ENCODE data around the gene TET2. TPM values are rescaled to one million over a fixed set of nuclear protein-coding genes. Genes with fewer than 3 reads are reported as not detected.

TET2 gene
- polyA plus RNA-seq, 3 donors: 22.6 to 47.1 (median 42.5) TPM

GRCh38 chr4:105158837-105159236 is 12.2 kb downstream of the TET2 start:
- Histone ChIP-seq H3K4me3 (replicated peaks in 1 of 3; ENCODE audit: low read depth in 2 of 3, low read length in 3 of 3) (no peak overlapping the region), H3K36me3 (replicated peaks in 1 of 2; ENCODE audit: control insufficient read depth in 1 of 2, insufficient read depth in 2 of 2, low read length in 2 of 2) (peaks cover 0 to 4% of the 10 kb centered on the region in 2 donors), H3K9ac (ENCODE audit: insufficient read depth, low read length, poor library complexity, severe bottlenecking) (no peak overlapping the region), H3K4me2 (replicated peaks; ENCODE audit: extremely low read depth, low read length, poor library complexity, severe bottlenecking) (peak overlapping the region; percentile 7), H3K79me2 (ENCODE audit: insufficient read depth, low read length) (peaks cover 100% of the 10 kb centered on the region), H4K20me1 (ENCODE audit: insufficient read depth, low read length) (peaks cover 100% of the 10 kb centered on the region), H2AFZ (ENCODE audit: insufficient read depth, low read depth, low read length, poor library complexity, severe bottlenecking) (no peak overlapping the region), H3K27ac (ENCODE audit: low read depth in 1 of 2, low read length in 2 of 2) (peak overlapping the region in 1 of 2 donors; percentile 59), H3K9me3 (replicated peaks in 1 of 2; ENCODE audit: control insufficient read depth in 1 of 2, insufficient read depth in 1 of 2, low read length in 2 of 2) (no peaks in the 10 kb centered on the region), H3K27me3 (ENCODE audit: control insufficient read depth in 2 of 2, insufficient read depth in 2 of 2, low read length in 2 of 2) (no peaks in the 10 kb centered on the region), H3K4me1 (ENCODE audit: control insufficient read depth in 1 of 2, insufficient read depth in 2 of 2, low read length in 2 of 2) (peaks cover 27 to 57% of the 10 kb centered on the region in 2 donors)
- Mint-ChIP-seq H3K27ac (peak overlapping the region; percentile 21 to 90 (median 70)), H3K4me1 (peaks cover 62% of the 10 kb centered on the region), H3K27me3 (ENCODE audit: low read depth in 3 of 3) (no peaks in the 10 kb centered on the region), H3K4me3 (no peak overlapping the region), H3K36me3 (peaks cover 13 to 15% of the 10 kb centered on the region in 2 donors), H3K9me3 (no peaks in the 10 kb centered on the region)
- WGBS (ENCODE audit: insufficient coverage): no CpG with 5 or more reads among the region's 9 CpGs
- DNase-seq: peak in 1 of 3 donors; percentile 37
- intact Hi-C loops (cut with micrococcal nuclease): no loop called here
- TF ChIP-seq CTCF (IDR thresholded peaks at IDR 0.05): no peak

- DNase-seq: no peak
- Mint-ChIP-seq H3K27ac (peak overlapping the region in 5 of 7 donors; percentile 15 to 65 (median 40)), H3K36me3 (peaks cover 13 to 22% of the 10 kb centered on the region in 2 donors), H3K4me3 (no peak overlapping the region), H3K9me3 (no peaks in the 10 kb centered on the region), H3K4me1 (peaks cover 53% of the 10 kb centered on the region), H3K27me3 (ENCODE audit: low read depth in 3 of 3) (no peaks in the 10 kb centered on the region)
- Histone ChIP-seq H3K27ac (ENCODE audit: low read depth in 1 of 2, low read length in 2 of 2) (peak overlapping the region in 1 of 2 donors; percentile 26), H2AFZ (ENCODE audit: insufficient read depth, low read depth, low read length, poor library complexity, severe bottlenecking) (no peak overlapping the region), H4K20me1 (ENCODE audit: insufficient read depth, low read length) (peaks cover 100% of the 10 kb centered on the region), H3K9ac (ENCODE audit: insufficient read depth, low read length, poor library complexity, severe bottlenecking) (no peak overlapping the region), H3K36me3 (replicated peaks in 1 of 2; ENCODE audit: control insufficient read depth in 1 of 2, insufficient read depth in 2 of 2, low read length in 2 of 2) (peaks cover 0 to 19% of the 10 kb centered on the region in 2 donors), H3K9me3 (replicated peaks in 1 of 2; ENCODE audit: control insufficient read depth in 1 of 2, insufficient read depth in 1 of 2, low read length in 2 of 2) (no peaks in the 10 kb centered on the region), H3K79me2 (ENCODE audit: insufficient read depth, low read length) (peaks cover 100% of the 10 kb centered on the region), H3K4me2 (replicated peaks; ENCODE audit: extremely low read depth, low read length, poor library complexity, severe bottlenecking) (no peak overlapping the region), H3K4me3 (replicated peaks in 1 of 3; ENCODE audit: low read depth in 2 of 3, low read length in 3 of 3) (no peak overlapping the region), H3K27me3 (ENCODE audit: control insufficient read depth in 2 of 2, insufficient read depth in 2 of 2, low read length in 2 of 2) (no peaks in the 10 kb centered on the region), H3K4me1 (ENCODE audit: control insufficient read depth in 1 of 2, insufficient read depth in 2 of 2, low read length in 2 of 2) (peaks cover 15 to 51% of the 10 kb centered on the region in 2 donors)
- intact Hi-C loops (cut with micrococcal nuclease): no loop called here
- no peak for TF ChIP-seq CTCF (IDR thresholded peaks at IDR 0.05)
- no CpG with 5 or more reads among the region's 1 CpG for WGBS (ENCODE audit: insufficient coverage)
These were observed 15.6 kb downstream of the TET2 start for GRCh38 chr4:105162123-105162796.

Data from CD14-positive monocyte (primary cell).